ENCODE data around the gene GMDS.

Gene GMDS

GRCh38 chr6:2203264-2203663 is 42.1 kb downstream of the GMDS start:
- DNase-seq, result no peak

GRCh38 chr6:2197984-2198383 is 47.4 kb downstream of the GMDS start:
- DNase-seq, result no peak

- no peak for DNase-seq
These were observed 48.2 kb downstream of the GMDS start for GRCh38 chr6:2197177-2197671.

DNA sequence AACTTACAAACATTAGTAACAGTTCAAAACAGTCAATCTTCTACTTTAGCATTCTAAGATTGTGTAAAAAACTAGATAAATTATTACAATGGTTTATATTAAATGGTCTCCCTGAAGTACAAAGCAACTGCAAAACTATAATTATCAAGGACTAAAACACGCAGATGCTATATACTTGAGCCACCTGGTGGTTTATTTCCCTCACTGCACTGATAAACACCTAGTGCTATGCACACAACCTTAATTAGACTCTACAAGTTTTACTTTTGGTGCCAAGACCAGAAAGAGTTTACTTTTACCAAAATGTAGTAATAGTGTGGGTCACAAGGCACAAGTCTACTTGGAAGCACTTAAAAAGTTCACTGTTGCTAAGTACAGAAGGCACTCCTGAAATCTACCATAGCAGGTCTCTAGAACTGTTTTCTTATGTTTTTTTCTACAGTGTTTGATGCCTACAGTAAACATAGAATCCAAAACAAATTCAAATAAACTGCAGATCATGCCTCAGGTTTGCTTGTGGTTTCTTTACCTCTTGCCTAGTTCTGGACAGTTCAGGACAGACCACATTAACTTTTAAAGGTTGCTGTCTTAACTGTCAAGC is 49.2 kb downstream of the GMDS start:
- DNase-seq, result peak in 3 of 6 experiments; percentile 3 to 48 (median 37)

DNA sequence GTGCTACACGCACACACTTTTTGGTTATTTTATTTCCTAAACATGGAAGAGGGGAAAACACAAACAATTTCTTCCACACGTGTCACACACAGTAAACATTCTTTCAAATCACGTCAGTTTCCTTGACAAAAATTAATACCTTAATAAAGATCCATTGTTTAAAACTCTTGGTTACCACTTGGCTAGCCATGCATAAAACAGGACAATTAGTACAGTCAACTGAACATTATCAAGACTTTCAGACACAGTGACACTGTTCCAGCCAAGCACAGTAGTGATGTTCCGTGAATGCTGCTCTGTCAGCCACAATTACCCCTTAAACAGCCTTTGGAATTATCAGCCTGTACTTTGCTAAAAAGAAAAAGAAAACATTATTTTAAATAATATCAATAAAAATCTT is 50.8 kb downstream of the GMDS start:
- no peak for DNase-seq

GRCh38 chr6:2193931-2194330 is 51.5 kb downstream of the GMDS start:
- DNase-seq, result no peak

DNA sequence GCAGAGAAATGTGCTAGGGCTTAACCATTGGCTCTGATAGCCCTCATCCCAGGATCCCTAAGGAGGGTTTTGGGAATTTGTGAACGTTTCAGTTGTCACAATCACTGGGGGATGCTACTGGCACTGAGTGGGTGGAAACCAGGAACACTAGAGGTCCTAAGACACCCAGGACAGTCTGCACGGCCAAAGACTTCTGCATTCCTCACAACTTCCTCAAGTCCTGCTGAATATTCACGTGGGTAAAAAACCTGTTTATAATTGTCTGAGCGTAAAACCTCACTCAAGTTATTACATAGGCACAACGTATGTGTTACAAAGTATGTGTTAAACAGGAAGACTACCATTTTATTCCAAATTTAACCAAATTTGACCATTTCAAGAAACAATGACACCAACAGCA is 52.4 kb downstream of the GMDS start:
- DNase-seq, result no peak

DNA sequence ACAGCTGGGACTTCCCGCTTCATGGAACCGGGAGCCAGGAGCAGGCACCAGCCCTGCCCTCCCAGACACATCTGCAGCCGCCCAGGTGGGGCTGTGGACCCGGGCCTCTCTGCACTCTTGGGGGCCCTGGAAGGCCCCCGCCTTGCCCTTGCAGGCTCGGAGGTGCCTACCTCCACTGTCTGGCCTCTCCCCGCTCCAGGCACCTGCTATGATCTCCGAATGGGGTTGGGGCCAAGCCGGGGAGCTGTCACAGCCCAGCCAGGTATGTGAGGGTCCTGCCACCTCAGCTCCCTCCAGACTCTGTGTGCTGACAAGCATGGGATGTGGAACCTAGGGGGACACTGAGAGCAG is 54.0 kb downstream of the GMDS start:
- DNase-seq, result no peak

DNA sequence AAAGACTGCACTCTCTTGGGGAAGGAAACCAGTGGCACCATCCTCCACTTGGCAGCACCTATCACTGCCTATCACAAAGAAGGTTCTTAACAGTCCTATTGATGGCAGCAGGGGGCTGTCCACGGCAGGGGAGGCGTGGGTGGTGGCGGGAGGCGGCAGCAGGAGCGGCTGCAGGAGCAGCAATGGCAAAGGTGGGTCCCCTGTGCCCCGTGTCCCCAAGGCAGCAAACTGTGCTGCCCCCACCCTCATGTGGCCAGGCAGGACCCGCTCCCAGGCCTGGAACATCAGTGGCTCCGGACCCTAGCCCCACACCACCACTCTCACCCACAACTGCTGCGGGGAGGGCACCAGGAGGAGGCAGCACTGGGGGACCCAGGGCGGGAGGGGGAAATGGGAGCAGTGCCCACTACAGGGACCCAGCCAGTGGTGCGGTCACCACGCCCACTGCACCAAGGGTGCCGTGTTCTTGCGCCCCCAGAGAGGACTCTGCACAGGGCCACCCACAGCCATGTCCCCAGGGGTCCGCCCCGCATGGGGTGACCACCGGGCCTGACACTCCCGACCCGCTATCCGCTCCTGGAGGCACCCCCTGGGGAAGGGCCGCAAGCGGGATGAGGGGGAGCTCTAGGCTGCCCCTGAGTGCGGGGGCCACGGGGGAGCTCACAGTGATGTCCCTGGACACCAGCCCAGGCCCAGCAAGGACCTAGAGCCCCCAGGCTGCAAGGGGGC is 54.6 kb downstream of the GMDS start:
- DNase-seq, result no peak

DNA sequence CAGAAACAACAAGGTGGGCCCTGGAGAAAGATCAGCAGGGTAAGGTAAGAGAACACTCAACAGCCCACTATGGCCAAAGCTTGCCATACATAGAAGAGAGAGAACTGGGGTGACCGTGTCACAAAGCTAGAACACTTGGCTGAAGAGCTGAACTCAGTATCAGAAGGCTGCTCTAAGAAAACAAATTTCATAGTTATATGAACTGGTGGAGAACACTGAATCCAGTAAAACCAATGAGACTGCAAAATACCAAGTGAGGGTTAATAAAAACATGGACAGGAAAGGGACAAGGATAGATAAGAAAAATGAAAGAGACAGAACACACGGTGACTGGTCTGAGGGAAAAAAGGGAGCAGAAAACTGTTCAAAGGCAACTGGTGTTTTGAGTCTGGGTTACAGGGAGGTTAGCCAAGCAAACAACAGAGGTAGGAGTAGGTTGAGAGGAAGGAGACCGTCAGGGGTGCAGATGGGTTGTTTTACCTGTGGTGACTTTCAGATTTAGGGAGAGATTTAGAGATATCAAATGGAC is 56.5 kb downstream of the GMDS start:
- DNase-seq, result no peak

DNA sequence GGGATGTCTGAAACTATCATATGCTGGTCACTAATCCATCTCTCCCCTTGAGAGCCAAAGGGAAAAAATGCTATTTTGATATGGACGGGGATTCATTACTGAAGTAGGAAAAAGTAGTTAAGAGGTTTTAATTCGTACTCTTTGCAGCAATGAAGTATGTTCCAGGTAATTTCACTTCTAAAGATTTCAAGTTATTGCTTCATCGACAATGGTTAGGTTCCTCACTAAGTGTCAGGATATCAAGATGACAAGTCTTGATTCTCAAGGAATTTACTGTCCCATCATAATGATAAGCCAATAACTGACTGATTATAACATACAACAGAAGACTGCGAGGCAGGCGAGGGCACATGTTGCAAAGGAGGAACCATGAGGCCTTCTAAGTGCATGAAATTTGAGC is 57.0 kb downstream of the GMDS start:
- DNase-seq, result no peak

- DNase-seq, result no peak
These were observed 57.6 kb downstream of the GMDS start for GRCh38 chr6:2187826-2188225.

DNA sequence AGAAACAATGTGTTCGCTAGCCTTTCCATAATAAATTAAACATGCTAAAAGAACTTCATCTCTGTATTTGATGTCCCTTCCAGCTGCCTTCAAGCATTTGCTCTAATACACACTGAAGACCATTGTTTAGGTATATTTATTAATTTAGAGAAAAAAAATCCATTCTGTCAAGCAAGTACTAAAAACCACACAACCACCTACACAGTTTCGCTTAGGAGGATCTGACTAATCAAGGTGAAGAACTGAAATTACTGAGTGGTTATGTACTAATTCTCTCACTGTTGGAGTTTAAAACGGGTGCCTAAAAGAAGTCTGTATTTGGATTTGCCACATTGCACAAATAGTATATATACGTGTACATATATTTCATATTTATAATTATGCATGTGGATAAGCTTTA is 58.9 kb downstream of the GMDS start:
- no peak for DNase-seq

DNA sequence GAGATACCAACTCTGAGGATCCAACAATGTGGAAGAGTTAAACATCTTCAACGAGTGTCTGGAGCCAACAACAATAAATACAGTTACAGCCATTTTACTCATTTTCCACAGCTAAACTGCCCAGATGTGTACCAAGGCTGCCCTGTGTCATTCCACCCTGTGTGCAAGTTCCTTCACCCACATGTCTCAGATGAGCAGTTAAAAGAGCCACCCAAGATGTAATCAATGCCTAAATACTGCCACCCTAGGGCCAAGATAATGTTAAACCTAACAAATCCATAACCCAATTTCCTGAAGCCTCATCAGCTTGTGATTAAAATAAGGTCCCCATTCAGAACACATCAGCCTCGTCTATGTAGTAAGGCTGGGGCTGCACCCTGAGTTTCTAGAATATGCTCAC is 59.9 kb downstream of the GMDS start:
- DNase-seq, result no peak

DNA sequence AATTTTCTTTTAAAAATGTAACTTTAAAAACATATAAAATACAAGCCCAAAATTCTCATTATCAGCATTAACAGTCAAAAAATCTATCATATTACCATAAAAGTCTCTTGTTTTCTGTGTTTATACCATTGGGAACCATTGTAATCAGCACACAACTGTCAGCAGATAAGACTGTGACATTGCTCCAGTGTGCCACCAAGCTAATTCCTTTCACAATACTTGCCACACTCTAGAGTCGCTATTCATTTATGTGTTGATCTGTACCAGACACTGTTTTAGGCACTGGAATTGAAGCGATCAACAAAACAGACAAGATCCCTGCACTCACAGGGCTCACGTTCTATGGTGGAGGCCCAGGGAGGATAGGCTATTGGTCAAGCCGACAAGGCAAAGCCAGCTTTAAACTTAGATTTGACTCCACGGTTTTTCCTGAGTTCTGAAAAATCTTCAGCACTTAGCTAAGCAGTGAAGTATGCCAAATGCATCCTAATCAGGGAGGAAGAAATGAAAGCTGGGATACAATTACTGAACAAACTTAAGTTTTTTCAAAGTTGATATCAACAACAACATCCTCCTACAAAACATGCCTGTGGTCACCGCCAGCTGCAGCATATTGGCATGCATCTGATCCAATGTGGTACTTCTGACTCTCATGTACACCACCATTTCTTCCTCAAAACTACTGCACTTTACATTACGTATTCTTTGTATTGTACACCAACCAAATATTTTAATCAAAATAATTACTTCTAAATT is 60.5 kb downstream of the GMDS start:
- no peak for DNase-seq

DNA sequence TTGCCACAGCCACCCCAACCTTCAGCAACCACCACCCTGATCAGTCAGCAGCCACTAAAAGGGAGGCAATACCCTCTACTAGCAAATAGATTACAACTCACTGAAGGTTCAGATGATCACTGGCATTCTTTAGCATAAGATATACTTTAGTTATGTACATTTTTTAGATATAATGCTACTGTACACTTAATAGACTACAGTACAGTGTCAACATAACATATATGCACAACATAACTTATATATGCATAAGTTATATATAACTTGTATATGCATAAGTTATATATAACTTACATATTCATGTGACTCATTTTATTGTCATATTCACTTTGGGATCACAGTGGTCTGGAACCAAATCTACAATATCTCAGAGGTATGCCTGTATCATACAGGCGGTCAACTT is 61.7 kb downstream of the GMDS start:
- no peak for DNase-seq

GRCh38 chr6:2183246-2183645 is 62.2 kb downstream of the GMDS start:
- DNase-seq, result no peak

- DNase-seq, result no peak
These were observed 63.2 kb downstream of the GMDS start for GRCh38 chr6:2182251-2182650.

DNA sequence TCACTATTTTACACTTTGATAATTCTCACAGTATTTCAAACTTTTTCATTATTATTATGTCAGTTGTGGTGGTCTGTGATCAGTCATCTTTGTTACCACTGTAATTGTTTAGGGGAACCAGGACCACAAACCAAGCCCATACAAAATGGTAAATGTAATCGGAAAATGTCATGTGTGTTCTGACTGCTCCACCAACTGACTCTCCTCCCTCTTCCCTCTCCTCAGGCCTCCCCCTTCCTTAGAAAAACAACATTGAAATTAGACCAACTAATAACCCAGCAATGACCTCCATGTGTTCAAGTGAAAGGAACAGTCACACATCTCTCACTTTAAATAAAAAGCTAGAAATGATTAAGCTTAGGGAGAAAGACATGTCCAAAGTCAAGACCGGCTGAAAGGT is 63.8 kb downstream of the GMDS start:
- DNase-seq, result no peak

DNA sequence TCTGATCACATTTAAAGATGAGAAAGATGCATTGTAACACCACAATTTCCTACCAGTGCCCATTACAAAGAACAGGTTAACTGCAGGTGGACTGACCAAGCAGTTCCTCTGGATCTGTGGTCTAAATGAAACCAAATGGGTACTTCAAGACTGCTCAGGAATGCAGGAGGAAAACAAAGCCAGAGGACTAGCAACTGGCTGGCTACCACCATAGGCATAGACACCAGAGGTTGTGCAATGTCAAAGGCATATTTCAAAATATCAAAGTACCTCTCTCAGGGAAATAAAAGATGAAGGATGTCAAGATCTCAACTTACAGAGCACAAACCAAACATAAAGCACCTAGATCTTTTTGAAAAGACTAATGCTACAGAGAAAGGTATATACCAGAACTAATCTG is 65.5 kb downstream of the GMDS start:
- no peak for DNase-seq

DNA sequence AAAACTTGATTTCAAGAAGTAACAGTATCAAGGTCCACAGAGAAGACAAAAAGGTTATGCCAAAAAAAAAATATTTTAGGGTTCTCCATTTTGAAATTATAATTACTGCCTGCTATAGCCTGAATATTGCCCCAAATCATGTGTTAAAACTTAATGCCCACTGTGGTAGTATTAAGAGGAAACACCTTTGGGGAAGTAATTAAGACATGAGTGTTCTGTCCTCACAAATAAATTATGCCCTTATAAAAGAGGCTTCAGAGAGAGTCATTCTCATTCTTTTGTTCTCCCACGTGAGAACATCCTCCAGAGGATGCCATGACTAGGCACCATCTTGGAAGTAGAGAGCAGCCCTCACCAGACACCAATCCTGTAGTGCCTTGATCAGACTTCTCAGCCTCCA is 66.2 kb downstream of the GMDS start:
- no peak for DNase-seq

GRCh38 chr6:2178125-2178524 is 67.3 kb downstream of the GMDS start:
- no peak for DNase-seq

DNA sequence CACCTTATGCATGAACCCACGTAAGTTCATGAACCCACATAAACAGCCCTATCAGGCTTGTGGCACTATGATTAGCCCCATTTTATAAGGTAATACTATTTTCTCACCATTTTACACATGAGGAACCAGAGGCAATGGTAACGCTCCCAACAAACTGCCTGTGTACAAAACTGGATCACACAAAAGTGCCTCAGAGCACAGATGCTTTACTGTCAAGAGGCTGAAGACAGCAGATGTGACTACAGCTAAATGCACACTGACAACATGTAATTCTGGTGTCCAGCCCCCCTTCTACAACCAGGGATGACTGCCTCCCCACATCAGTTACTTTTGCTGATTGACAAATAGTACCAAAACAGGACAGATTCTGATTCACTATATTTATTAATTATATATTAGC is 69.6 kb downstream of the GMDS start:
- no peak for DNase-seq
